GM23248 (cell line): ENCODE data around the gene HPSE. TPM values are rescaled to one million over a fixed set of nuclear protein-coding genes. Genes with fewer than 3 reads are reported as not detected.

ENCODE experiments used
- DNase-seq: peaks from one replicate; pipeline ENCODE4 v3.0.0-alpha.2; 2015
- H2AFZ ChIP-seq: fragments of 200-600 bp; sonication (generic); 2 replicates; pipeline ENCODE4 v1.6.1; 2016; ENCODE audit warnings: antibody characterized with exemption
- H3F3A ChIP-seq: fragments of 200-600 bp; sonication (generic); 2 replicates; pipeline ENCODE4 v1.6.1; 2016; ENCODE audit warnings: mild to moderate bottlenecking, antibody characterized with exemption, mixed run types; ENCODE audit not compliant: insufficient read depth
- H3K27ac ChIP-seq: fragments of 200-600 bp; sonication (generic); 2 replicates; pipeline ENCODE4 v1.5.1; 2016; ENCODE audit warnings: mild to moderate bottlenecking
- H3K27me3 ChIP-seq: fragments of 200-600 bp; sonication (generic); replicated peaks from 2 replicates; pipeline ENCODE4 v1.6.1; 2016; ENCODE audit warnings: mild to moderate bottlenecking; ENCODE audit not compliant: insufficient read depth
- H3K36me3 ChIP-seq: fragments of 200-600 bp; sonication (generic); 2 replicates; pipeline ENCODE4 v1.6.1; 2016; ENCODE audit warnings: low read depth, mild to moderate bottlenecking
- H3K4me1 ChIP-seq: fragments of 200-600 bp; sonication (generic); 2 replicates; pipeline ENCODE4 v1.6.1; 2016; ENCODE audit warnings: mild to moderate bottlenecking; ENCODE audit not compliant: insufficient read depth
- H3K4me2 ChIP-seq: fragments of 200-600 bp; sonication (generic); one replicate; pipeline ENCODE4 v1.6.1; 2016; ENCODE audit warnings: mild to moderate bottlenecking; ENCODE audit not compliant: unreplicated experiment
- H3K4me3 ChIP-seq: fragments of 200-600 bp; sonication (generic); 2 replicates; pipeline ENCODE4 v1.5.1; 2016; ENCODE audit warnings: mild to moderate bottlenecking
- H3K79me2 ChIP-seq: fragments of 200-600 bp; sonication (generic); 2 replicates; pipeline ENCODE4 v1.6.1; 2016; ENCODE audit warnings: mild to moderate bottlenecking; ENCODE audit not compliant: insufficient read depth
- H3K9ac ChIP-seq: fragments of 200-600 bp; sonication (generic); 2 replicates; pipeline ENCODE4 v1.6.1; 2016; ENCODE audit warnings: mild to moderate bottlenecking
- H3K9me2 ChIP-seq: fragments of 200-600 bp; sonication (generic); 2 replicates; pipeline ENCODE4 v1.6.1; 2016; ENCODE audit warnings: mixed run types, mild to moderate bottlenecking, moderate library complexity; ENCODE audit not compliant: insufficient read depth
- H3K9me3 ChIP-seq: fragments of 200-600 bp; sonication (generic); one replicate; pipeline ENCODE4 v1.6.1; 2017; ENCODE audit warnings: low read depth
- H4K20me1 ChIP-seq: fragments of 200-600 bp; sonication (generic); 2 replicates; pipeline ENCODE4 v1.6.0; 2016; ENCODE audit not compliant: insufficient read depth
- EZH2 ChIP-seq: fragments of 200-600 bp; sonication (generic); IDR thresholded peaks from 2 replicates; pipeline ENCODE4 v1.6.1; 2018; ENCODE audit warnings: antibody characterized with exemption, mild to moderate bottlenecking; ENCODE audit not compliant: insufficient read depth, poor library complexity, severe bottlenecking
- EZH2phosphoT487 ChIP-seq: fragments of 200-600 bp; sonication (generic); IDR thresholded peaks from 2 replicates; pipeline ENCODE4 v1.6.1; 2018; ENCODE audit warnings: antibody characterized with exemption, moderate library complexity, mild to moderate bottlenecking, low read depth; ENCODE audit not compliant: insufficient read depth
- WGBS, 2 experiments: methylation state at CpG; one replicate each; pipeline ENCODE4 v1.1.6; 2015 to 2017; ENCODE audit warnings: low lambda C conversion rate in 2 of 2, low coverage in 1 of 2; ENCODE audit errors: missing lambda C conversion rate in 2 of 2; 5-methylcytosine and 5-hydroxymethylcytosine counted together
- in situ Hi-C: fragments of 300-500 bp; cut with MboI; formaldehyde crosslinking; loops from 2 replicates; pipeline ENCODE4 v1.15.0; 2020
- polyA plus RNA-seq: library from polyadenylated mRNA; unstranded; fragments of >200 nt; fragmentation: Nextera tagmentation; extraction: Ambion mirVana; gene quantifications from 2 replicates; pipeline ENCODE4 v1.2.1, GENCODE V29; 2016
- total RNA-seq: library from RNA; depleted of rRNA; stranded (reverse); fragments of >200 nt; shearing (Covaris generic); gene quantifications from 2 replicates; pipeline ENCODE4 v1.2.3, GENCODE V29; 2014

The HPSE gene
- total and polyA plus RNA-seq, 2 experiments from 2014 or later = 0.54 to 1.5 TPM

GRCh38 chr4:83369831-83370639 lies 35.4 kb upstream of the HPSE start:
- peaks cover 6% of the 10 kb centered on the region; the same call in 1 of the 2 replicates for H3K4me1 ChIP-seq
- H2AFZ ChIP-seq = no peak overlapping the region
- no peak overlapping the region for H3K9ac ChIP-seq
- no peaks in the 10 kb centered on the region for H3K9me2 ChIP-seq
- H3K79me2 ChIP-seq = no peaks in the 10 kb centered on the region
- in situ Hi-C loops = loop anchor here (25.0 kb wide), 1 partner anchor 267 kb away; no protein-coding TSS in a partner anchor
- H3K36me3 ChIP-seq = no peaks in the 10 kb centered on the region
- H3K4me2 ChIP-seq = no peak overlapping the region
- WGBS, 2 experiments = 71 to 73% methylated on average over 4 of the region's 4 CpGs
- no peak overlapping the region for H3K4me3 ChIP-seq
- no peaks in the 10 kb centered on the region for H3K27me3 ChIP-seq
- H3K9me3 ChIP-seq = no peaks in the 10 kb centered on the region
- DNase-seq = no peak
- no peak overlapping the region for H3K27ac ChIP-seq
- H3F3A ChIP-seq = no peaks in the 10 kb centered on the region
- TF ChIP-seq EZH2 (no peak), EZH2phosphoT487 (no peak)
- H4K20me1 ChIP-seq = no peaks in the 10 kb centered on the region

GRCh38 chr4:83364312-83364711 lies 29.7 kb upstream of the HPSE start:
- Histone ChIP-seq H3K9ac (no peak overlapping the region), H3K79me2 (no peaks in the 10 kb centered on the region), H3K27ac (no peak overlapping the region), H2AFZ (no peak overlapping the region), H3K9me2 (no peaks in the 10 kb centered on the region), H4K20me1 (no peaks in the 10 kb centered on the region), H3K27me3 (no peaks in the 10 kb centered on the region), H3K4me2 (no peak overlapping the region), H3K4me3 (no peak overlapping the region), H3K4me1 (no peaks in the 10 kb centered on the region), H3F3A (no peaks in the 10 kb centered on the region), H3K9me3 (no peaks in the 10 kb centered on the region), H3K36me3 (no peaks in the 10 kb centered on the region)
- in situ Hi-C loops = loop anchor here (25.0 kb wide), 1 partner anchor 273 kb away; no protein-coding TSS in a partner anchor
- no peak for DNase-seq
- WGBS, 2 experiments = 87 to 94% methylated on average over 3 of the region's 3 CpGs
- TF ChIP-seq EZH2phosphoT487 = no peak
- TF ChIP-seq EZH2 = no peak

GRCh38 chr4:83362492-83363329 lies 28.1 kb upstream of the HPSE start:
- WGBS, 2 experiments = 58 to 60% methylated on average over 9 of the region's 9 CpGs
- TF ChIP-seq EZH2 (no peak), EZH2phosphoT487 (no peak)
- Histone ChIP-seq H3K4me2 (no peak overlapping the region), H3K9ac (no peak overlapping the region), H2AFZ (no peak overlapping the region), H3K4me1 (peaks cover 13% of the 10 kb centered on the region), H3F3A (peaks cover 8% of the 10 kb centered on the region), H3K9me3 (no peaks in the 10 kb centered on the region), H3K36me3 (no peaks in the 10 kb centered on the region), H3K27ac (no peak overlapping the region), H3K4me3 (no peak overlapping the region), H3K79me2 (no peaks in the 10 kb centered on the region), H3K27me3 (no peaks in the 10 kb centered on the region), H4K20me1 (no peaks in the 10 kb centered on the region), H3K9me2 (no peaks in the 10 kb centered on the region)
- in situ Hi-C loops = loop anchor here (25.0 kb wide), 1 partner anchor 275 kb away; no protein-coding TSS in a partner anchor
- peak; percentile 65 for DNase-seq

- H3K36me3 ChIP-seq = no peaks in the 10 kb centered on the region
- no peak overlapping the region for H3K4me3 ChIP-seq
- H3K4me1 ChIP-seq = peaks cover 23% of the 10 kb centered on the region
- no peak for DNase-seq
- no peaks in the 10 kb centered on the region for H3K79me2 ChIP-seq
- H3K27ac ChIP-seq = no peak overlapping the region
- H3K4me2 ChIP-seq = no peak overlapping the region
- H3K9me2 ChIP-seq = no peaks in the 10 kb centered on the region
- 89% methylated on average over 7 of the region's 7 CpGs for WGBS, 2 experiments
- no peaks in the 10 kb centered on the region for H3K9me3 ChIP-seq
- no peaks in the 10 kb centered on the region for H3K27me3 ChIP-seq
- peaks cover 19% of the 10 kb centered on the region for H3F3A ChIP-seq
- in situ Hi-C loops = loop anchor here (25.0 kb wide), 1 partner anchor 276 kb away; no protein-coding TSS in a partner anchor
- H2AFZ ChIP-seq = no peak overlapping the region
- TF ChIP-seq EZH2 (no peak), EZH2phosphoT487 (no peak)
- H3K9ac ChIP-seq = no peak overlapping the region
- H4K20me1 ChIP-seq = no peaks in the 10 kb centered on the region
Measured at GRCh38 chr4:83361416-83362103, 26.9 kb upstream of the HPSE start.
